SK-N-SH treated with all-trans-retinoic acid at 6 μM for 48 hours (cell line): ENCODE results near the gene XKR3.

Experiments
- BACH2 ChIP-seq: fragments of 250-450 bp; sonication (Bioruptor Pico); IDR thresholded peaks from 2 replicates; pipeline ENCODE4 v1.9.0; 2021; ENCODE audit warnings: mild to moderate bottlenecking, borderline replicate concordance
- CREB5 ChIP-seq: fragments of 250-450 bp; sonication (Bioruptor Pico); IDR thresholded peaks from 2 replicates; pipeline ENCODE4 v1.5.1; 2020; ENCODE audit warnings: low read depth, mild to moderate bottlenecking, moderate library complexity
- PATZ1 ChIP-seq: fragments of 250-450 bp; sonication (Bioruptor Pico); IDR thresholded peaks from 2 replicates; pipeline ENCODE4 v1.8.0; 2020; ENCODE audit warnings: mild to moderate bottlenecking, moderate library complexity, borderline replicate concordance
- TCF4 ChIP-seq: fragments of 250-450 bp; sonication (Bioruptor Pico); IDR thresholded peaks from 2 replicates; pipeline ENCODE4 v1.8.0; 2021; ENCODE audit warnings: mild to moderate bottlenecking, moderate library complexity, borderline replicate concordance
- ZFP30 ChIP-seq: fragments of 450-650 bp; formaldehyde crosslinking; IDR thresholded peaks from 2 replicates; pipeline ENCODE4 v1.5.0; 2022; ENCODE audit warnings: mild to moderate bottlenecking, moderate library complexity

- no peak for TF ChIP-seq TCF4 (CRISPR knock-in tag)
- TF ChIP-seq CREB5: no peak
- no peak for TF ChIP-seq ZFP30 (CRISPR knock-in tag)
- no peak for TF ChIP-seq PATZ1 (CRISPR knock-in tag)
- TF ChIP-seq BACH2 (CRISPR knock-in tag): no peak
Measured at GRCh38 chr22:16828876-16829275, 3.7 kb upstream of the XKR3 start.
